WTC11 (cell line): ENCODE results near the gene SCP2D1. TPM values are rescaled to one million over a fixed set of nuclear protein-coding genes. Genes with fewer than 3 reads are reported as not detected.

ENCODE experiments used
- ATAC-seq: fragments of 200-7000 bp; cut with Tn5 transposase; 2 replicates; pipeline ENCODE4 v1.10.0; 2021; ENCODE audit warnings: mild to moderate bottlenecking, moderate library complexity
- CTCF ChIA-PET: fragments of 300-600 bp; sonication (Branson Sonifier 250); formaldehyde crosslinking; loops from one replicate; lab custom pipeline; 2021; ENCODE audit warnings: antibody characterized with exemption; lab: Charles Lee
- POLR2A ChIA-PET: fragments of 350-600 bp; sonication (Branson Sonifier 250); formaldehyde crosslinking; loops from one replicate; lab custom pipeline; 2021; ENCODE audit warnings: antibody characterized with exemption; lab: Charles Lee
- DNase-seq: peaks from one replicate; pipeline ENCODE4 v3.0.0; 2021; ENCODE audit warnings: low spot score
- H3K27ac Mint-ChIP-seq: 2 replicates; pipeline ENCODE4 v1.8.0; 2021; ENCODE audit warnings: mixed read lengths
- H3K27me3 Mint-ChIP-seq: 2 replicates; pipeline ENCODE4 v1.8.0; 2021; ENCODE audit warnings: low read depth, mild to moderate bottlenecking, moderate library complexity, mixed read lengths
- H3K36me3 Mint-ChIP-seq: 2 replicates; pipeline ENCODE4 v1.8.0; 2021; ENCODE audit warnings: mixed read lengths
- H3K4me1 Mint-ChIP-seq: 2 replicates; pipeline ENCODE4 v1.8.0; 2022; ENCODE audit warnings: mixed read lengths
- H3K4me3 Mint-ChIP-seq: 2 replicates; pipeline ENCODE4 v1.8.0; 2021; ENCODE audit warnings: mild to moderate bottlenecking, moderate library complexity, mixed read lengths
- H3K9me3 Mint-ChIP-seq: 2 replicates; pipeline ENCODE4 v1.8.0; 2021; ENCODE audit warnings: mixed read lengths
- AFF4 ChIP-seq: sonication (generic); formaldehyde crosslinking; IDR thresholded peaks from 2 replicates; pipeline ENCODE4 v1.8.1; 2023; ENCODE audit warnings: mild to moderate bottlenecking, missing genetic modification reagents, borderline replicate concordance
- ATF2 ChIP-seq: sonication (generic); formaldehyde crosslinking; IDR thresholded peaks from 2 replicates; pipeline ENCODE4 v1.8.1; 2022; ENCODE audit warnings: low read depth, missing genetic modification reagents, borderline replicate concordance
- JUN ChIP-seq: sonication (generic); formaldehyde crosslinking; IDR thresholded peaks from 2 replicates; pipeline ENCODE4 v1.8.0; 2023; ENCODE audit warnings: mild to moderate bottlenecking, missing genetic modification reagents
- KAT7 ChIP-seq: sonication (generic); formaldehyde crosslinking; IDR thresholded peaks from 2 replicates; pipeline ENCODE4 v1.8.1; 2023; ENCODE audit warnings: missing genetic modification reagents, mild to moderate bottlenecking, borderline replicate concordance
- SMAD4 ChIP-seq: sonication (generic); formaldehyde crosslinking; IDR thresholded peaks from 2 replicates; pipeline ENCODE4 v1.8.0; 2022; ENCODE audit warnings: mild to moderate bottlenecking, missing genetic modification reagents
- TP53 ChIP-seq: sonication (generic); formaldehyde crosslinking; IDR thresholded peaks from 2 replicates; pipeline ENCODE4 v1.8.1; 2023; ENCODE audit warnings: mild to moderate bottlenecking, missing genetic modification reagents
- ZMAT4 ChIP-seq: fragments of 250-450 bp; sonication (Bioruptor Pico); IDR thresholded peaks from 2 replicates; pipeline ENCODE4 v1.9.0; 2021; ENCODE audit warnings: mild to moderate bottlenecking
- ZNF232 ChIP-seq: sonication (generic); formaldehyde crosslinking; IDR thresholded peaks from 2 replicates; pipeline ENCODE4 v1.8.0; 2022; ENCODE audit warnings: mild to moderate bottlenecking, missing genetic modification reagents
- ZNF263 ChIP-seq: sonication (generic); formaldehyde crosslinking; IDR thresholded peaks from 2 replicates; pipeline ENCODE4 v1.8.1; 2022; ENCODE audit warnings: low read depth, mild to moderate bottlenecking, moderate library complexity, missing genetic modification reagents
- ZNF532 ChIP-seq: fragments of 250-450 bp; sonication (Bioruptor Pico); IDR thresholded peaks from 2 replicates; pipeline ENCODE4 v1.9.0; 2021; ENCODE audit warnings: mild to moderate bottlenecking, borderline replicate concordance
- total RNA-seq: library from RNA; stranded (reverse); gene quantifications from 3 replicates; pipeline ENCODE4 v1.2.3, GENCODE V29; 2021

Gene SCP2D1
- total RNA-seq, 1 experiment from 2014 or later = not detected

GRCh38 chr20:18837718-18838117 is 24.1 kb downstream of the SCP2D1 start:
- CTCF ChIA-PET = no interaction called here
- no peak for ATAC-seq

More at GRCh38 chr20:18837718-18838117, 24.1 kb downstream of the SCP2D1 start:
- no peaks in the 10 kb centered on the region for H3K36me3 Mint-ChIP-seq
- no peak overlapping the region for H3K4me3 Mint-ChIP-seq
- H3K27me3 Mint-ChIP-seq = no peaks in the 10 kb centered on the region; the same call in 1 of the 2 replicates
- H3K27ac Mint-ChIP-seq = no peak overlapping the region
- TF ChIP-seq JUN (CRISPR knock-in tag) (no peak), ATF2 (CRISPR knock-in tag) (no peak), ZNF232 (CRISPR knock-in tag) (no peak), ZMAT4 (CRISPR knock-in tag) (no peak), TP53 (CRISPR knock-in tag) (no peak), SMAD4 (CRISPR knock-in tag) (no peak), KAT7 (CRISPR knock-in tag) (no peak), AFF4 (CRISPR knock-in tag) (no peak), ZNF532 (CRISPR knock-in tag) (no peak), ZNF263 (CRISPR knock-in tag) (no peak)
- no peak for DNase-seq
- peaks cover 1% of the 10 kb centered on the region; the same call in 1 of the 2 replicates for H3K4me1 Mint-ChIP-seq
- peaks cover 11% of the 10 kb centered on the region for H3K9me3 Mint-ChIP-seq
- POLR2A ChIA-PET = no interaction called here
